Middle frontal gyrus (tissue), 1 donor: ENCODE results near the gene TRIM26.
"Not testable (repeated sequence)": the region's sequence is repeated elsewhere in the genome, so short reads cannot be mapped to it uniquely, and the experiment has no call there.

Experiments
- DNase-seq: peaks from one replicate; pipeline ENCODE4 v3.0.0-alpha.2; 2015; ENCODE audit warnings: low spot score; ENCODE audit errors: extremely low spot score

The TRIM26 gene

DNA sequence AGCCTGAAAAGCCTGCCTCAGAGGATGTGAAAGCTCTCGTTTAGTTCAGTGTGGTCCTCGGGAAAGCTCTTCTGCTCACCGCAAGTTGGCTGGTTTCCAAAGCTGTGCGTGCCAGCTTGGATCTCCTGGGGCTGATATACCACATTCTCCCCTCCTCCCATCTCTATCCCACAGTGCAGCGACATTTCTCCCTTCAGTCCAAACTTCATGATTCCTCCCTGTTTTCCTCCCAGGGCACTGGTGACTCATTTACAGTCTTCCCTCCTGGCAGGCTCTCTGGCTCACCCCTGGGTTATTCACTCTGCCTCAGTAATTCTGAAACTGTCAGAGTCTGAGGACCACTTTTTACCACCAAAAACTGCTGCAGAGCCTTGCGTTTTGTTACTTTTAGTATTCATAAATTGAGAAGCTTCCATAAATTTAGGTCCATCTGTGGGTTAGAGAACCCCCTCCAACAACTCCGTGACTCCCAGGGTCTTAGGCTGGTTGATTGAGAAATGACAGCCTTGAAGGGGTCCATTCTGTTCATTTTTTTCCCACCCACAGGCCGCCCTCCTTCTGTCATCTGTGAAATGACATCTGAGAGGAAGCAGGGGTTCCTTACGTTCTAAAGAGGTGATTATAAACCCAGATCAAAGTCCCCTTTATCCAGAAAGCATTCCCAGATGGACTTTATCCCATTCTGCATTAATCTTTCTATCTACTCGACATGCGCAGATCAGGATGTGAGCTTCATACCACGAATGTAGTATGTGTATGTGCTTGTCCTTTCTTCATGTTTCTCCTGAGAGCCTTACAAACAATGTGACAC lies 58.3 kb downstream of the TRIM26 start:
- DNase-seq: no peak

DNA sequence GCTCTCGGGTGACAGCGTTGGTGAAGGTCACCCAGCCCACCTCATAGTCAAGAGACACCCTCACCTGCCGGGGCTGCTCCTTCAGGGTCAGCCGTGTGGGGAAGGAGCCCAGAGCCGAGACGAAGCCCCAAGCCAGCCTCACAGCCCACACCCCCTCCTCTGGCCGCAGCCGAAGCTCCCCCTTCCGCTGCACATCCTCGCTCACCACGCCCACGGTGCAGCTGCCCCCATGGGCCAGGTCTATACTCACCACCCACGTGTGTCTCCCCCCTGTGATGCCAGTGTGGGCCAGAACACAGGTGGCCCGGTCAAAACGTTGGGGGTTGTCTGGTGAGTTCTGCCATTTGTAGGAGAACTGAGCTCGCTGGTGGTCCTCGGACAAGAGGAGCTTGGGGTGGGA lies 59.1 kb downstream of the TRIM26 start:
- DNase-seq: no peak

DNA sequence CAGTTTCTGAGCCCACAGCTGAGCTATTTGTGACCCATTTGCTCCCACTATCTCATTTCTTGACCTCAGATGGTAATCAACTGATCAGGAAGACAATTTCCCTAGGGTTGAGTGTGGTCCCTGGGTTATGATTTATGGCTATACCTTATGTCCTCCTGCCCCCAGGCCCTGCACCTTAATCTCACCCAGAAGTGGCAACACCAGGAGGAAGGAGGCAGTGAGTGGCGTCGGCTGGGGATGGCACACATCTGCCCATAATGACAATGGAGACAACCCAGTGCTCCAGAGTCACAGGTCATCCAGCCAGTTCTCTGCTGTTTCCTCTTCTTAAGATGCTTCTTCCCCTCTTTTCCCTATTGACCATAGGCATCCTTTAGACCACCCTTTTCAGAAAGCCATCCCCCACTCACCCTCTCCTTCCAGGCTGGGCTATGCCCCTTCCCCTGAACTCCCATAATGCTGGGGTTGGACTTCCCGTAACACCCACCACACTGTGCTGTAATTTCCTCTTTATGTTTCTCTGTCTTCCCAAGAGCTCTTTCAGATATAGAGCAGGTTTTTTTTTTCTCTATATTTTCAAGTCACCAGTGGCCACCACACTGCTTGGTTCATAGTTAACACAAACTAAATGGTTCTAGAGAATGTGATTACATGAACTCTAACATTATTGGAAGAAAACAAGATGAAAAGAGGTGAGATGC lies 60.1 kb downstream of the TRIM26 start:
- DNase-seq: no peak

DNA sequence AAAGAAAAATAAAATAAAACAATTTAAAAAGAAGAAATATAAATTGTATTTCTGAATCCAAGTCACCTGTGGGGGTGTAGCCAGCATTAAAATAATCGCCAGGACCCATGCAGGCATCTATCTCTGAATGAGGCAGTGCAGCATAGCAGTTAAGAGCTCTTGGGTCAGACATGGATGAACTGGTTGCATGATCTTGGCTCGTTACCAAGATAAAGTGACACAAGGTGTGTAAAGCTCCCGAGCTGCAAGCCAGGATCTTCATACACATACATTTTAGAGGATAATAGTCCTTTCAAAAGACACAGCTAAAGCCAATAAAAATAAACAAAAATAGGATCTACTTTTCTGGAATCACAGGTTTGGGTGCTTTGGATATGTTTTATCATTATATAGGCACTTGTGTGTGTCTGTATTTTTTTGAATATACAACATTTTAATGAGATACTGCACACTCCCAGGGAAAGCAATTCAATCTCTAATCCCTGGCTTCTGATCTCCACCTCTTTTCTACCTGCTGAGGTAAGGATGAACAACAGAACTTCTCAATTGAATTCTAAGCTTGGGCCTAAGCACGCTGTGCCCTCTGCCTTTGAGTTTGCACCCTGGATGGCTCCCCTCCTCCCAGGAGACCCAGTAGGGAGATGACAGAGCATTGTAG lies 61.1 kb downstream of the TRIM26 start:
- no peak for DNase-seq

DNA sequence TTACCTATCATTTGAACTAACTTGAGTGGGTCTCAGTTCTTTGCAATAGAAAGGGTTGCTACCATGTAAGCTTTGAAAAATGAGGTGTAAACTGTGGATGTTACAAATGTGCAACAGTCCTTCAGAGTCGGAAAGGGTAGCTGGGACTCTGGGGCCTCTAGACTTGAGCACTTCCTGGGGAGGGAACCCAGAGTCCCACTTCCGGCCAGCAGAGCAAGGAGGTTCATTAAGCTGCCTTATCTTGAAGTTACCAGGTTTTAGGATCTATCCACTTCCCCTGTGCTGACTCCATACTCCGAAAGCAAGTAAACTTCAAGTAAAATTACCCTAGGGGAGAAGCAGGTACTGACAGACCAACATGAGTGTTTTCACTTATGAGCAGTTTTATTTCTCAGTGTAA lies 61.6 kb downstream of the TRIM26 start:
- DNase-seq: no peak

DNA sequence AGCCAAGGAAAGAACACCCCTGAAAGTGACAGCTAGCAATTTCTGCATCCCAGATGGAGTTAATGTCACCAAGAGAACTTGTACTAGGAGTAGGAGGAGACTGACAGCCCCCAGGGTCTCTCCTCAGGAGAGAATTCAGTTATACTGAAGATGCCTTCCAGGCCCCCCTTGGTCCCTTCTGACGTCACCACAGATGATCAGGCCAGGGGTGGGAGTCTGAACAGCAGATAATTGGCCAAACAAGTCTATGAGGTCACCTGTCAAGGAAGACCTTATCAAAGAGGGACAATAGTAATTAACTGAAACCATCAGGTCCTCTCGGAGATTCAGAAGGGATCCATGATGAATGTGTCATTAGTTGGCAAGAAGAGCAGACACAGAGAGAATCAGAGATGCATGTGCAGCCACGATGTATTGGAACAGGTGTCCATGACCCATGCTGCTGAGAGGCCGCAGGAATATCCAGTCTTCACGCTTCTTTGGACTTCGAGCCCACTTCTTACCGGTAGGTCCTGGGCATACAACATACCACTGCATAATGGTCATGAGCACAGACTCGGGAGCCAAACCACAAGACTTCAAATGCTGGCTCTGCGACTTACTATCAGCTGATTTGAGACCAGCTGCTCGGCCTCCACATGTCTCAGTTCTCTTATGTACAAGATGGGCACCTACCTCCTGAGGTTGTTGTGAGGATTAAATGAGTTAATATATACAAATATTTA lies 62.4 kb downstream of the TRIM26 start:
- DNase-seq: no peak

DNA sequence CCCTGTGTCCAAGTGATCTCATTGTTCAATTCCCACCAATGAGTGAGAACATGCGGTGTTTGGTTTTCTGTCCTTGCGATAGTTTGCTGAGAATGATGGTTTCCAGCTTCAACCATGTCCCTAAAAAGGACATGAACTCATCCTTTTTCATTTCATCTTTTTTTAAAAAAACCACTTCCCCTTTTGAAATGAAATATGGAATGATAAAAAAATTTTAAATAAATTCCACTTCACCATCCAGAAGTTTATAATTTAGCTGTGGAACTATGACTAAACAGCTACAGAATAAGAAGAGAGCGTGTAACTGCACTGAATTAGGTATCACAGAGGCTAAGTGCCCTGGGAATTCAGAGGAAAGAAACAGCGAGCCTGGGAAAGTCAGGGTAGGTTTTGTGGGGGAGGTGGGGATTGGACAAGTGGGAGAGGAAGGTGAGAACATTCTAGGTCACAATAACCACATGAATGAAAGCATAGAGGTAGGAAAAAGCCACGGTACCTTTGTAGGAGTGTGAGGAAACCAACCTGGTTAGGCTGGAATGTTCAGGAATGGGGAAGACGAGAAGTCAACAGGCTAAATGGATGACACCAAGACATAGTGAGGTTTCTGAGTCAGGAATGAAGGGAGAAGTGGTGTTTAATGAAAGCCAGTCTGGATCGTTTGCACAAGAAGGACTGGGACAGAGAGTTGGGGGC lies 63.2 kb downstream of the TRIM26 start:
- no peak for DNase-seq

DNA sequence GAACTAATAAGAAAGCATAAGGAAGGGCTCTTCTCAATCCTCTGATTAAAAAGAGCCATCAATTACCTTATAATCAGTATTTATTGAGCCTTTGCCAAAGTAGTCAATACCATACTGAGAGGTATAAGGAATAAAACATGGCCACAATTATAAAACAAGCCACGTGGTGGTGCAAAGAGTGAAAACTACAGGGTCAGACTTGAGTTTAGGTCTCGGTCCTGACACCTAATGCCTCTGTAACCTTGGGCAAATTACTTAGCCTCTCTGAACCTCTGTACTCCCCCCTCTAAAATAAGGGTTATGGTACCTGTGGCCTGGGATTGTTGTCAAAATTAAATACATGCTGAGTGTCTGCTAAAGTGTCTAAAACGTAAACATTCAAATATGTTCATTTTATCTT lies 64.0 kb downstream of the TRIM26 start:
- DNase-seq: no peak

DNA sequence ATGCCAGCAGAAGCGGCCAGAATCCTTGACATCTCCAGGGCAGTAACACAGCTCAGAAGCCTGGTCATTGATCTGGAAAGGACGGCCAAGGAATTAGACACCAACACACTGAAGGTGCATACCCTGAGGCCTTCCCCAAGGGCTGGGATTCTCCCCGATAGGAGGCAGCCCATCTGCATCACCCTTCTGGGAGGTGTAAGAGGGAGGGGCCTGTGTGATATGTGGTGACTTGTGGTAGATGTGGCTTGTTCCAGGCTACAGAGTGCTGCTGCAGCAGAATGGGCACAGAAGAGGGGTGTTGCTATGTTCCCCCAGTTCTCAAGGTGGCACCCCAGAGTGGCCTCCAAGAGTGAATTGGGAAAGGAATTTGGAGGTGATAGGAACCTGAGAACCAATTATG lies 66.1 kb downstream of the TRIM26 start:
- DNase-seq: no peak

DNA sequence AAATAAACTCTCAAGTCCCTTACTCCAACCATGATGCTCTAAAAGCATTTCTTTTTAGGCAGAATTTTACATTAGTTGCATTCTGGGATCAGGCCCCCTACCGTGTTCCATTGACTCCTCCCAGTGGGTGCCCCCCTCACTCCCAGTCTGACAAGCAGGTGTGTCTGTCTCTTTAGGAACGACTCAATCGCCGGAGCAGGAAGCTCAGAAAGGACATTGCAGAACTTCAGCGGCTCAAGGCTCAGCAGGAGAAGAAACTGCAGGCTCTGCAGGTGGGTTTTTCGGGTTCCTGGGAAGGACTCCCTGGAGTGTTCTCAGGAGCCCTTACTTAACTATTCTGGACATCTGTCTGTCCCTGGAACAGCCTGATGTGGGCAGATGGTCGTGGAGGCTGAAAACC lies 67.4 kb downstream of the TRIM26 start:
- DNase-seq: no peak

DNA sequence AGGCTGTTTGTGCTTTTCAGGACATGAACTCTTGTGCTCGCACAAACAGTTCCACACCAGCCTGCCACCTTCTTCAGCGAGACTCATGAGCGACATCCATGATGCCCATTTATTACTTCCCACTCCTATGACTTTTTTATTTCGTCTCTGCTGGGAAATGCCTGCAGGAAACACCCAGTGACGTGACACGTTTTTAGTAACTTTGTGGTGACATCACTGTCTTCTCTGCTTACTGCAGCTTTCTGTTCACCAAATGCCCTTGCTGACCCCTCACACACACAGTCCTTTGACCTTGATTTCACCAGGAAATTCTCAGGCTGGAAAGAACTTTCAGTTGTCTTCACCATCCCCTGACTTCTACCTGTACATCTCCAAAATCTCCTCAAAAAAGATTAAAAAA lies 68.4 kb downstream of the TRIM26 start:
- DNase-seq: no peak

DNA sequence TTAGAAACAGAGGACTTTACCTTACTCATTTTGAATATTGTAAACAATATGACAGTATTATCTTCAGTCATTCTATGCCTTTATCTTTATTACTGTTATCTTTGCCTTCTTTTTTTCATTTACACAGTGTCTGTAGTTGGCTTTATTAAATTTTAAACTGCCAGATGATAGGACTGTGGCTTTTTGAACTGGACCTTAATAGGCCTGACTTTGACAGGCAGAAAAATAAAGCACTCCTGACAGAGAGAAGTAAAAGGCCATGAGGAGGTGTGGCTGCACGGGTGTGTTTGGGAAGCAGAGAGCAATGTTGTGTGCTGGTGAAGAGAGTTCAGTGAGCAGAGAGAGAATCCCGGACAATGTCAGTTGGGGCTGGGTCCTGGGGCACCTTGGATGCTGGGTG lies 69.4 kb downstream of the TRIM26 start:
- DNase-seq: no peak

DNA sequence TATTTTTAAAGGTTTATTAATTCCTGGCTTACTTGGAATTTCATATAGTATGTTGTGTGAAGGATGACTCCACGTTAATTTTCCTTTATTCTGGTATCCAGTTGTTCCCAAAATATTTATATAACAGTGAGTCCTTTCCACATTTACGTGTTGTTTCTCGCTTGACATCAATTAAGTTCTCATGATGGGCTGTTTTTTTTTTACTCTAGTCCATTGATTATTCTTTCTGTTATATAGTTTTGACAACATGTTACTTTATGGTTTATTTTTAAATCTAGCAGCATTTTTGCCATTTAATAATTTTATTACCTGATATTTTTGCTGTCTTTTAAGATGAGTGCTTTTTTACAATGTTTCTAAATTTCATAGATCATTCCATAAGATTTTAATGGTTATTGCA lies 70.5 kb downstream of the TRIM26 start:
- DNase-seq: no peak

DNA sequence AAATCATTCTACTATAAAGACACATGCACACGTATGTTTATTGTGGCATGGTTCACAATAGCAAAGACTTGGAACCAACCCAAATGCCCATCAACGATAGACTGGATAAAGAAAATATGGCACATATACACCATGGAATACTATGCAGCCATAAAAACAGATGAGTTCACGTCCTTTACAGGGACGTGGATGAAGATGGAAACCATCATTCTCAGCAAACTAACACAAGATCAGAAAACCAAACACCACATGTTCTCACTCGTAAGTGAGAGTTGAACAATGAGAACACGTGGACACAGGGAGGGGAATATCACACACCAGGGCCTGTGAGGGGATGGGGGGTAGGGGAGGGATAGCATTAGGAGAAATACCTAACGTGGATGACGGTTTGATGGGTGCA lies 73.0 kb downstream of the TRIM26 start:
- DNase-seq: not testable (repeated sequence)

DNA sequence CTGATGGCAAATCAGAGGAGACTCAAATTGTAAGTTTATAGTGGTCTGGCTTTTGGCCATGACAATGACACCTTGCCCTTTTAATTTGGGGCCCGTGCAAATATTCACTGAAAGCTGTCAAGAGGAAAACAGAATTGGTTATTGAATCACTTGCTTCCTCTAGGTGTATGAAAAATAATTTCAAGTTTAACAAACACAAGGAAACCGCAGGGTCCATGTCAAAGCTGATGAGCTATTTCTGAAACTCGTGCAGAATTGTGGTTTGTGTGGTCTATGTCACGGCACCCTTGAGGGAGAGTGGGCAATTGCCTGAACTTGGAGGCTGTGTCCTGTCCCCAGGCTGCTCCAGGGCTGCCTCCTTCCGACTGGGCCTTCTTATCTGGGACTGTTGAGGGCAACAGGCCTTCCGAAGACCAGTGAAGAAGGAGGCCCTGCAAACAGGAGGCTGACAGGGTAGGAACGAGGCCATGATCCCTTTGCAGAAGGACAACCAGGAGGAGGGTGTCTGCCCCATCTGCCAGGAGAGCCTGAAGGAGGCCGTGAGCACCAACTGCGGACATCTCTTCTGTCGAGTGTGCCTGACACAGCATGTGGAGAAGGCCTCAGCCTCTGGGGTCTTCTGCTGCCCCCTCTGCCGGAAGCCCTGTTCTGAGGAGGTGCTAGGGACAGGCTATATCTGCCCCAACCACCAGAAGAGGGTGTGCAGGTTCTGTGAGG lies 76.5 kb downstream of the TRIM26 start:
- no peak for DNase-seq

DNA sequence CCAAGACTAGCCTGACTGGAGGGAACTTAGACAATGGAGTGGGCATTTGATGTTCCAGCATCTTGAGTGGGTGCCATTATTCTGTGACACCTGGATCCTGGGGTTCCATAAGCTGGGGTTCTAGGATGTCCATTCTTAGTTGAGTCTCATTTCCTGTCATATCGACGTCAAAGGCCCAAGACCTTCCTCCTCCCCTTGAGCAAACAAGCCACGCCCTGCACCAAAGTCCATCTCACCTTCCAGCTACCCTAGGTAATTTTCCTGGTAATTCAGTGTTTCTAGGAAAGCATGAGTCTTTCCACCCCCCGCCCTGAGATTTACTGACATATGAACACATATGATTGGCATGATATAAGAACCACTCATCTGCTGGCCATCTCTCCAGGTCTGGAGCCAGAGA lies 77.4 kb downstream of the TRIM26 start, which contains the start of gene TRIM40:
TRIM40 (plus strand) TSS at position 384 of the 400 bp plus-strand sequence. CDS start 897 bp downstream, outside the sequence.
- no peak for DNase-seq

DNA sequence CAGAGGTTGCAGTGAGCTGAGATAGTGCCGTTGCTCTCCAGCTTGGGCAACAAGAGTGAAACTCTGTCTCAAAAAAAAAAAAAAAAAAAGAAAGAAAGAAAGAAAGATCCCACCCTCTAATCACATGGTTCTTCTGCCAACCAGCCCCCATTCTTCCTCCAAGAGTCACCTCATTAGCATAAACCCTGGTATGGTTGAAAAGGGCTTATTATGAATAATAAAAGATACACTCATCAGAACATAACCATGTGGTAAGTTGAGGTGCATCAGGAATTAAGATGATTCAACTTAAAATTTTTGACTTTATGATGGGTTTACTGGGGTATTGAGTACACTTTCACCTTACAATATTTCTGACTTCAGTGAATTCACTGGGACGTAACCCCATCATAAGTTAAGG lies 78.1 kb downstream of the TRIM26 start:
- DNase-seq: no peak
